Nephron progenitor cell (in vitro differentiated cells): Measurements from ENCODE around the gene TWNK.

Experiments
- DNase-seq: peaks from one replicate; pipeline ENCODE4 v3.0.0; 2021
- H3K27ac Mint-ChIP-seq: 2 replicates; pipeline ENCODE4 v1.8.0; 2021; ENCODE audit warnings: mild to moderate bottlenecking, moderate library complexity, mixed read lengths
- H3K27me3 Mint-ChIP-seq: 2 replicates; pipeline ENCODE4 v1.8.0; 2021; ENCODE audit warnings: mild to moderate bottlenecking, low read depth, mixed read lengths; ENCODE audit not compliant: poor library complexity
- H3K36me3 Mint-ChIP-seq: 2 replicates; pipeline ENCODE4 v1.8.0; 2021; ENCODE audit warnings: low read depth, mixed read lengths
- H3K4me1 Mint-ChIP-seq: 2 replicates; pipeline ENCODE4 v1.8.0; 2021; ENCODE audit warnings: mixed read lengths
- H3K4me3 Mint-ChIP-seq: 2 replicates; pipeline ENCODE4 v1.8.0; 2021; ENCODE audit warnings: mild to moderate bottlenecking, moderate library complexity, mixed read lengths
- H3K9me3 Mint-ChIP-seq: 2 replicates; pipeline ENCODE4 v1.8.0; 2021; ENCODE audit warnings: mild to moderate bottlenecking, moderate library complexity, mixed read lengths
- CTCF ChIP-seq: fragments of 200-600 bp; sonication (generic); IDR thresholded peaks from 2 replicates; pipeline ENCODE4 v1.5.0; 2021; ENCODE audit warnings: antibody characterized with exemption

Gene TWNK

GRCh38 chr10:100948916-100949315, 38.4 kb upstream of the TWNK start:
- peaks cover 70% of the 10 kb centered on the region for H3K36me3 Mint-ChIP-seq
- no peak for DNase-seq
- H3K4me1 Mint-ChIP-seq = no peaks in the 10 kb centered on the region
- no peaks in the 10 kb centered on the region for H3K9me3 Mint-ChIP-seq
- no peak for TF ChIP-seq CTCF
- no peak overlapping the region for H3K4me3 Mint-ChIP-seq
- H3K27me3 Mint-ChIP-seq = no peaks in the 10 kb centered on the region
- H3K27ac Mint-ChIP-seq = no peak overlapping the region

GRCh38 chr10:100960251-100960650, 27.1 kb upstream of the TWNK start:
- Mint-ChIP-seq H3K27ac (no peak overlapping the region), H3K4me1 (no peaks in the 10 kb centered on the region), H3K36me3 (peaks cover 59% of the 10 kb centered on the region), H3K27me3 (no peaks in the 10 kb centered on the region), H3K4me3 (no peak overlapping the region), H3K9me3 (no peaks in the 10 kb centered on the region)
- TF ChIP-seq CTCF = no peak
- no peak for DNase-seq

GRCh38 chr10:100962351-100963080, 24.8 kb upstream of the TWNK start:
- TF ChIP-seq CTCF = no peak
- Mint-ChIP-seq H3K4me3 (no peak overlapping the region), H3K9me3 (no peaks in the 10 kb centered on the region), H3K36me3 (peaks cover 45% of the 10 kb centered on the region), H3K27ac (no peak overlapping the region), H3K27me3 (no peaks in the 10 kb centered on the region), H3K4me1 (peaks cover 13% of the 10 kb centered on the region)
- no peak for DNase-seq

GRCh38 chr10:100963826-100964225, 23.5 kb upstream of the TWNK start:
- Mint-ChIP-seq H3K36me3 (peaks cover 38% of the 10 kb centered on the region), H3K4me1 (peaks cover 26% of the 10 kb centered on the region), H3K9me3 (no peaks in the 10 kb centered on the region), H3K4me3 (no peak overlapping the region), H3K27ac (no peak overlapping the region), H3K27me3 (no peaks in the 10 kb centered on the region)
- TF ChIP-seq CTCF = no peak
- DNase-seq = no peak

GRCh38 chr10:100965820-100966219, 21.5 kb upstream of the TWNK start:
- peaks cover 22% of the 10 kb centered on the region for H3K36me3 Mint-ChIP-seq
- H3K27ac Mint-ChIP-seq = no peak overlapping the region

More at GRCh38 chr10:100965820-100966219, 21.5 kb upstream of the TWNK start:
- H3K4me3 Mint-ChIP-seq = no peak overlapping the region
- peaks cover 39% of the 10 kb centered on the region for H3K4me1 Mint-ChIP-seq
- DNase-seq = no peak
- no peaks in the 10 kb centered on the region for H3K27me3 Mint-ChIP-seq
- TF ChIP-seq CTCF = no peak
- H3K9me3 Mint-ChIP-seq = no peaks in the 10 kb centered on the region
